Fibroblast of mammary gland (primary cell): Measurements from ENCODE around the gene CCNQ.

Experiments
- DNase-seq: peaks from one replicate; pipeline ENCODE4 v3.0.0-alpha.2; 2010; ENCODE audit warnings: low read depth
- H3K4me3 ChIP-seq: 2 replicates; pipeline ENCODE4 v1.5.1; 2011; ENCODE audit warnings: low read depth, mild to moderate bottlenecking, low read length, moderate library complexity; ENCODE audit not compliant: control insufficient read depth
- CTCF ChIP-seq: conservative IDR thresholded peaks from 2 replicates; pipeline ENCODE4 v1.5.1; 2011; ENCODE audit warnings: low read depth, low read length, inconsistent platforms; ENCODE audit not compliant: control insufficient read depth, insufficient read depth

The CCNQ gene

GRCh38 chrX:153627675-153628111 is 28.8 kb upstream of the CCNQ start:
- no peak for TF ChIP-seq CTCF
- no peak for DNase-seq
- no peak overlapping the region for H3K4me3 ChIP-seq

- TF ChIP-seq CTCF, result no peak
- DNase-seq, result no peak
- no peak overlapping the region for H3K4me3 ChIP-seq
These were observed 28.1 kb upstream of the CCNQ start for GRCh38 chrX:153626863-153627674.

DNA sequence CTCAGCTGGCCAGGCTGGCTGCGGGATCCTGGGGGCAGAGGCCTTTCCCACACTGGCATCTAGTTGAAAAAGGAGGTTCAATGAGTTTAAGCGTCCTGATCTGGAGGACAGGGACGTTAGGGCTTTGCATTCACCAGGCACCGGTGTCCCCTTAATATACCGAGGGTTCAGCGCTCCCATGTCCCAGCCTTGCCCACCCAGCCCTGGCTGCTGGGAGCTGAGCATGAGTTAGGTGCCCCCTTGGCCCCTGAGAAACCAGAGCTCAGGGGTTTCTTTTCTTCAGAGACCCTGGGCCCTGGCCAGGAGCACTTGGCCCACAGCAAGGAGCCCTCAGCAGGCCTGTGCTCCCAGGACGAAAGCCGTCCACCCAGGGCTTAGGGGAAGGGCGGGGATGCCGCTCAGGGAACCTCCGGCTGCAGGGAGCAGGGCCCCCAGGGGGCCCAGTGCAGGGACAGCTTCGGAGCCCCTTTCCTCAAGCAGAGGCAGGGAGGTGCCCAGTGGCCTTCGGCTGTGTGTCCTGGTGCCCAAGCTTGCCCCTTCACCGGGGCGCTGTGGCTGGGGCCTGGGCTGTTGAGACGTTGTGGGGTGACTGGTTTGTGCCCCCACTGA is 27.2 kb upstream of the CCNQ start:
- TF ChIP-seq CTCF, result no peak
- H3K4me3 ChIP-seq, result no peak overlapping the region
- no peak for DNase-seq

- TF ChIP-seq CTCF, result no peak
- DNase-seq, result no peak
- no peak overlapping the region for H3K4me3 ChIP-seq
These were observed 26.5 kb upstream of the CCNQ start for GRCh38 chrX:153625271-153626024.

DNA sequence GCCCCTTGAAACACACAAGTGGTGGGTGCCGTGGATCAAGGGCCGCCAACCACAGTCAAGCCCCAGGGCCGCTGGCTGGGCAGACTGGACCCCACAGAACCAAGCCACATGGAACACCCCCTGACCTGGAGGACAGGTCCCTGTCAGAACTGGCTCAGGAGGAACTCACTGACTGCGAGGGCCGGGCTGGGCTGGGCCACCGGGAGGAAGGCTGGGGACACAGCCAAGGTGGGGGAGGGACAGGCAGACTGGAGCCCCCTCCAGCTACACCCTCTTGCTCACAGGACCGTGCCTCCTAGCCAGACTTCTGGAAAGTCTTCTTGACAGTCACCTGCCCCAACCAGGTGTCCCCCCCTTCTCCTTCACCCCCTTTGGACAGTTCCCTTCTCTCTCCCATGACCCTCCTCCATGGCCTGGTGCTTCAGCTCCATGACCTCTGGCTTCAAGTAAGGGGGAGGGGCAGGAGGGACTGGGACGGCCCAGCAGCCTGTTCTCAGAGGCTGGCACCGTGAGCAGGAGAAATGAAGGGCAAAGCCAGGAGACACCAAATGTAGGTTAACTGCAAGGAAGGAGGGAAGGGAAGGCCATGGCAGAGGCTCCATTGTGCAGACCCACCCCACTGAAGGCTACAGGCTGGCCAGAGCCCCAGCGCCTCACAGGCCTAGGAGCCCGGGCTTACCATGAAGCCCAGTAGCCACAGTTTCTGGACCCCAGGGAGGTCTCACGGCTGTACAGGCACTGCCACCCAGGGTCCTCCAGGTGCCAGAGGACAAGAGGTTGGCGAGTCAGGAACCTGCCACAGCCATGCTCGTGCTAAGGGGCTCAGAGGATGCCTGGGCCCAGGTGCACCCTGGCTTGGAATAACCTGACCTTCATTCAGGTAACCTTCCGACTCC is 25.5 kb upstream of the CCNQ start:
- no peak for TF ChIP-seq CTCF
- no peak for DNase-seq
- no peak overlapping the region for H3K4me3 ChIP-seq
